ENCODE results near the gene ZNF423.
"Not testable (repeated sequence)": the region's sequence is repeated elsewhere in the genome, so short reads cannot be mapped to it uniquely, and the experiment has no call there.

Gene ZNF423

DNA sequence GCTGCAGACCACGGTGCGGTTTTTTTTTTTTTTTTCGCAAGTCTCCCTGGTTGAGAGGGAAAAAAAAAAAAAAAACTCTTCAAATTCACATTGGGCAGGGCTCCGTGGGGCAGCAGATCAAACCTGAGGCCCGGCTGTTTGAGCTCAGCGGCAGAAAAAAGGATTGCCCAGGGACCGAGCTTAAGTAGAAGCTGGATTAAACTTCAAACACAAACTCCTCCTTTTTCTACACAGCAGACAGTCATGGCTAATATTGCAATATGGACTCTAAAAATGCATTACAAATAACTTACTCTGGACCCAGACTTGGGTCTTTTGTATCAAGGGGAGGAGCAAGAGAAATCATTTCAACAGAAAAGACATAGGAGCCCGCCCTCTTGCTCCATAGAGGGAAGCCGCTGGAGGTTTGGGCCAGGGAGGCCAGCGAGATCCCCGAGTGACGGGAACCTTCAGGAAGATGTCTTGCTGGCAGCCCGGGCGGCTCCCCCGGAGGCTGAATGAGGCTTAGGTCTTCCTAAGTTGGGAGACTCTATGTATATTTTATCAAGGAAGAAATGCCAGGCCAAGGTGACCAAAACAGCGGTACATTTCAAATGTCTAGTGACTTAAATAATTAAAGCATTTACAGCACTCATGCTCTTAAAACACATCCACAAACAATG, 167.7 kb downstream of the ZNF423 start:
- DNase-seq, result no peak

DNA sequence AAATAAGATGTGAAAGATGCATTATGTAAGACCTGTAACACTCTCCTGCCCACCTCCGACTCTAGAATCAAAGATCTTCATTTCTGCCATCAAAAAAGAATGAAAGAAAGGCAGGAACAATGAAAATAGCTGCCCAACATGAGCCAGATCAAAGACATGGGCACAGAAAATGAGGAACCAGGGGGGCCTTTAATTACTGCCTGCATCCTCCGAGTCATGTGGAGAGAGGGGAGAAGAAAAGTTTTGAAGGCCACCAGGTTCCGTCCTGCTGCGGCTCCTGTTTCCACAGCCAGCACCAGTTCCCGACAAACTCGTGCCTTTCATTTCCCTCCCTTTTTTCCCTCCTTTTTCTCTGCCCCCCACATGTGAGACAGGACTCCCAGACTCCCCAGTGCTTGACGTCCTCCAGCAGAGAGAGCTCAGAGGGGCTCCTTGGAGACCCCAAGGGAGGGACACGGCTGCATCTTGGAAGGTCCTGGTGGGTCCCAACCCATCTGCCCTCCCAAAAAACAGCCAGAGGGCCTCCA, 168.4 kb downstream of the ZNF423 start:
- no peak for DNase-seq

DNA sequence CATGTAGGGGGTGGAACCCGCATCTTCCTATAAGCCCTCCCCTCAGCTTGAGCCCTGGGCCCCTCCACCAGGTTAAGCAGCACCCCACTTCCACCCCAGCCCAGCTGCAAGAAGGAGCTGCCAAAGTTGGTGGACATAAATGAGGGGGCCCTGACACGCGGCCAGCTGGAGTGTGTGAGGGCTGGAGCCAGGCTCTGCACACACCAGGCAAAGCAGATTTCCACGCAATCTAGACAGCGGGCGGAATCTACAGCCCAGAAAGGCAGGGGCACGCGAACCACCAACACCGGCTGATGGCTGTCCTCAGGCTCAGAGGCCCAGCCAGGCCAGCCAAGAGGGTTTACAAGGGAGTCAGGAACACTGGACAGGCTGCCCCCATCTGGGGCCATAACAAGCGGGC, 171.2 kb downstream of the ZNF423 start:
- no peak for DNase-seq

DNA sequence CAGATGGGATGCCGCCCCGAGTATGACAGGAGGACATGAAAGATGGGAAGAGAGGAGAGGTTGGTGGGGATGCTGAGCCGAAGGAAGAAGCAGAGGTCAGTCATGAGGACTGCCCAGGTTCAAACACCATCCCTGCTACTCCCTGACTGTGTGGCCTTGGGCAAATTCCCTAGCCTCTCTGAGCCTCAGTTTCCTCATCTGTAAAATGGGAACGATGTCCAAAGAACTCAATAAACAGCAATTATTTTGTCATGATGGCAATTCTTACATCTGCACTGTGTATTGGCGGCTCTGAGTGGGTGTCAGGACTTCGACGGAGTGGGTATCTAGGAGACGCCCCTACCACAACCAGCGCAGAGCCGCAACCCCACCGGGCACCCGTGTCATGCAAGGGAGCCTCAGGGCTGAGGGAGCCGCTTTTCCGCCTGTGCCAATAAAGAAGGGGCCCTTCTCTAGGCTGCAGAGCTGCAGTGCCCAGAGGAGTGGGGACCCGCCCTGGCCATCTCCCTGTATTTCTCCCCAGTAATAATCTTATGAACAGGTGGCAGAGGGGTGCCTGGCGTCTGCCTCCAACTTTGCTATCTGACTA, 173.2 kb downstream of the ZNF423 start:
- DNase-seq, result no peak

DNA sequence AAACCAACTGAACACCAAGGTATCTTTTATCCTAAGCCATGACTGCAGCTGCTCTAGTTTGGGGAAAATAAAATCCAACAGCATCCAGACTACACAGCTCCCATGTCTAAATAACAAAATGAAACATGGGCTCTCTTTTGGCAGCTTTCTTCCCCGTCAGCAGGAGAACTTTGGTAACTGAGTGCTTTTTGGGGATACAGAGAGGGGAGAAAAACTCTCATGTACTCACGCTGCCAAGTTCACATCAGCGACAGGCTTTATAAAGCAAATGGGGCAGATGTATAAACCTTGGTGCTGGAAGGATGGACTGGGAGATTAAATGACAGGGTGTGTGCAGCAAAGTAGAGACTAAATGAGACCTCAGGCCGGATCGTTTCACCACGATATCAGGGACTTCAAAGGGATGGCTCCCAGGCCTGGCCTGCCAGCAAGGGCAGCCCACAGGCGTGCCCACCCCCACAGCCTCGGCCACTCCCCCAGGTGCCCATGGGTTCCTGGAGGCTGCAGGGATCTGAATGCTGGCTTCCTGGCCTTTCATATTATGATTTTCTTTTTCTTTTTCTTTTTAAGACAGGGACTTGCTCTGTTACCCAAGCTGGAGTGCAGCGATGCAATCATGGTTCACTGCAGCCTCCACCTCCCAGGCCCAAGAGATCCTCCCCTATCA, 174.6 kb downstream of the ZNF423 start:
- DNase-seq, result no peak

DNA sequence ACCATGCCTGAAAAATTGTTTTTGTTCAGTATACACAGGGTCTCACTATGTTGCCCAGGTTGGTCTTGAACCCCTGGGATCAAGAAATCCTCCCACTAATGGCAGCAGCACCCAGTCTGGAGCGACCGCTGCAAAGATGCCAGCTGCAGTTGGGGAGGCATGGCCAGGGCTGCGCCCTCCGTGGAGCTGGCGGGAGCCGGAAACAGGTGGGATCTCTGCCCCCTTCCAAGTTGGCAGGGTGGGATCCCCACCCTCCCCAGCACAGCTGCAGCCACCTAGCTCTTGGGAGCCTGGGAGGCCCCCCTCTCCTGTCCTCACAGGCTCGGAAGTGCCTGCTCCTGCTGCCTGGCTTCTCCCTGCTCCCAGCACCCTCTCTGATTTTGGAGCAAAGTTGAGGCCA, 176.8 kb downstream of the ZNF423 start:
- no peak for DNase-seq

DNA sequence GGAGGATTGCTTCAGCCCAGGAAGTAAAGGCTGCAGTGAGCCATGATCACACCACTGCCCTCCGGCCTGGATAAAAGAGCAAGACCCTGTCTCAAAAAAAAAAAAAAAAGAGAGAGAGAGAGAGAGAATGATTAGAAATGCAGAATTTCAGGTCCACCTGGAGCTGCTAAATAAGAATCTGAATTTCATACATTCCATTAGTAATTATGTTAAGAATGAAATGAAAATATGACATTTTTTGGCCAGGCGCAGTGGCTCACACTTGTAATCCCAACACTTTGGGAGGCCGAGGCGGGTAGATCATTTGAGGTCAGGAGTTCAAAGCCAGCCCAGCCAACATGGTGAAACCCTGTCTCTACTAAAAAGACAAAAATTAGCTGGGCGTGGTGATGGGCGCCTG, 178.3 kb downstream of the ZNF423 start:
- DNase-seq, result not testable (repeated sequence)

DNA sequence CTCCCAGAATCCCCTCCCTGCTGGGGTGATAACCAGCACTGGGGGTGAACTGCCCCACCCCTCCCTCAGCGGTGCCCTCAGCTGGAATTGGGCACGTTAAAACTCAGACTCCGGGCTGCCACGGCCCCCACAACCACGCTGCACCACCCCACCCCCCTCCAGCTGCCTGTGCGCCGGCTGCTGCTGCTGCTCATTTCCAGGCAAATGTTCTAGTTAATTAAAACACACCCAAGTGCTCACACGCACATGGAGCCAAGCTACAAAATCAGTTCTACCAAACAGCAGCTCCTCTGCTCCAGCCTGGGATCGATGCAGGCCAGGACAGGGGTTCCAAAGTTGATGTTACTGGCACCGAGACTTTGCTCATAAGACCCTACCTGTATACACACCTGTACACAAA, 180.5 kb downstream of the ZNF423 start:
- no peak for DNase-seq

DNA sequence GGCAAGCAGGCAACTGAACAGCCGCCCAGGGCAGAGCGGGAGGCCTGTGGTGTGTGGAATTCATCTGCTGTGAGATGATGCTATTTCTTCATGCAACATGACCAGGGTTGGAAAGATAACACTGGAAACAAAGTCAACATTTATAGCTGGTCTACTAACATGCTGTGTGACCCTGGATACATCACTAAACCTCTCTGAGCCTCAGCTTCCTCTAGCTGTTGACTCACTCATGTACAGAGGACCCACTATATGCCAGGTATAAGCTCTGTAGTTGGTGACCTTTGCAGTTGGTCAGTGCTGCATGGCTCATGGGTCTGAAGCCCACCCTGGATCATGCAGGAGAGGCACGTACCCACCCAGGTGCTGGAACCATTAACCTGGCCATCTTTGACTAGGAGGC, 180.9 kb downstream of the ZNF423 start:
- DNase-seq, result no peak

DNA sequence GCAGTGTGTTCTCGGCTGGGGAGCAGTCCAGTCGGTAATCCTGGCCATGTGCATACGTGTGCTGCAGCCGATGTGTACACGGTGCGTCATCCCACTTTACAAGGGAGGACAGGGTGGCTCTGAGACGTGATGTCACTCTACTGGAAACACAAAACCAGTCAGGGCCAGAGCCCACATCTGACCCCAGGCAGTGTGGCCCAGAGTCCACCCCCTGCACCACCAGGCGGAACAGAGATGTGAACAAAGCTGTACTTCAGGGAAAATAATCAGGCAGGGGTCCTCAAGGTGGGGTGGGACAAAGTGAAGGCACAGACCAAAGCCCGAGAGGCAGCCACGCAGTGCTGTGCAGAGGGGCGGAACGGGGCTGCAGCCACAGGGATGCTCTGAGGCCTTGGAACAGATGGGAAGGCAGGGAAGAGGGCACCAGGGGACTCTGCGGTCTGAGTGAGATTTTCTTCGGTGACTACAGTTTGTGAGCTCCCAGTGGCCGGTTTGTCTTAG, 181.5 kb downstream of the ZNF423 start:
- no peak for DNase-seq

DNA sequence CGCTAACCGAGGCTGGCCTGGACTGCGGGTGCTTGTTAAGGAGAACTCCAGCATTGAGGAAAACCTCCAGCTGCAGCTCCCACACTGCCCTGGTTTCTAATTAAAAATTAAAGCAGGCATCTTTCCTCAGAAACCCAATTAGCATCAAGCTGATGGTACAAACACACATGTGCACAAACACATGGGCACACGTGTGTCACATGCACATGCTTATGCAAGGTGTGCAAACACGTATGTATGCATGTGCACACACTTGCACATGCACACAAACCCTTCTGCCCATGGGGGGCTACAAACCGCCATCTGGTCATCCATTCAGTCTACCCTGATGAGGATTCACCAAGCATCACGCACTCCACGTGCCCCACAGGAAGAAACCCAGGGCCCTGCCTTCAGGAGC, 182.5 kb downstream of the ZNF423 start:
- DNase-seq, result no peak

DNA sequence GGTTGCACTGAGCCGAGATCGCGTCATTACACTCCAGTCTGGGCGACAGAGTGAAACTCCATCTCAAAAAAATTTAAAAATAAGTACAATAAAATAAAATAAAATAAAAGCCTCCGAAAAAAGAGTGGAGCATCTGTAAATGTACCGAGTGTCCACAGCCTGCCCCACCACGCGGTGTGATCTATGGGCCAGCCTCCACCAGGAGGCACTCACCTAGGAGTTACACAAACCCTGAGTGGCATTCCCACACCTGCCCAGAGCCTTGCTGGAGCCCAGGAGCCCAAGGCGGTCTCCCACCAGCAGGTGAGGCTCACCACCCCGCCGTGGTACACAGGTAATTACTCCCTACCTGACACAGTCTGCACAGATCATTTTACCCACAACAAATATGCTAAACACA, 183.2 kb downstream of the ZNF423 start:
- DNase-seq, result no peak

DNA sequence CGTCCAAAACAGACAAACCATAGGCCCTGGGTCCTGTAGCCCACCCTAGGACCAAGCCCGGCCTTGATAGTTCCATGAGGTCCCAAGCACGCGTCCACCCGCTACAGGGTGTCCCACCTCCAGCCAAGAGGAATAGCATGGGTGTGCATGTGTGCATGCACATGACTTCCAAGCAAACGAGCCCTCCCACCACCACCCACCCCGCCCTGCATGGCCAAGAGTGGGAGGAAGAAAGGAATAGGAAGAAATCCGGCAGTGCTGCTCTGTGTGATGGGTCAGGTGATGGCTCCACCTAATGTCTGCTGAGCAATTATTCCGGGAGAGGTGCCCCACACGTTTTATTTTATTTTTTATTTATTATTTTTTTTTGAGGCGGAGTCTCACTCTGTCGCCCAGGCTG, 184.6 kb downstream of the ZNF423 start:
- DNase-seq, result no peak

DNA sequence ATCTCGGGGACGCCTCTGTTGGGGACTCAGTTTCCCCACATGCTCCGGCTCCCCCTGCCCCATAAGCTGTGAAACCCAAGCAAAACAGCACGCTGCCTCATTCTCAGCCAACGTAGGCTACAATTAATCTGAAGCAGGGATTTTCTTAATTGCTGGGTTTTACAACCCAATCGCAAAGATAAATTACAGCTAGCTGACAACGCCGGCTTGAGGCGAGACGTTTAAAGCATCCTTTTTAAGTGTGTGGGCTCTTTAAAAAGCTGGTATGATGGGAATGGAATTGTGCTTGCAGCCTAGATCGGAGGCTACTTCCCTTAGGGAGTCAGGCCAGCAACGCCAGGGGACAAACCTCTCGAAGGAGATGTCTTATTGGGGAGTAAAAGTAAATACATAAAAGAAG, 185.3 kb downstream of the ZNF423 start:
- no peak for DNase-seq

DNA sequence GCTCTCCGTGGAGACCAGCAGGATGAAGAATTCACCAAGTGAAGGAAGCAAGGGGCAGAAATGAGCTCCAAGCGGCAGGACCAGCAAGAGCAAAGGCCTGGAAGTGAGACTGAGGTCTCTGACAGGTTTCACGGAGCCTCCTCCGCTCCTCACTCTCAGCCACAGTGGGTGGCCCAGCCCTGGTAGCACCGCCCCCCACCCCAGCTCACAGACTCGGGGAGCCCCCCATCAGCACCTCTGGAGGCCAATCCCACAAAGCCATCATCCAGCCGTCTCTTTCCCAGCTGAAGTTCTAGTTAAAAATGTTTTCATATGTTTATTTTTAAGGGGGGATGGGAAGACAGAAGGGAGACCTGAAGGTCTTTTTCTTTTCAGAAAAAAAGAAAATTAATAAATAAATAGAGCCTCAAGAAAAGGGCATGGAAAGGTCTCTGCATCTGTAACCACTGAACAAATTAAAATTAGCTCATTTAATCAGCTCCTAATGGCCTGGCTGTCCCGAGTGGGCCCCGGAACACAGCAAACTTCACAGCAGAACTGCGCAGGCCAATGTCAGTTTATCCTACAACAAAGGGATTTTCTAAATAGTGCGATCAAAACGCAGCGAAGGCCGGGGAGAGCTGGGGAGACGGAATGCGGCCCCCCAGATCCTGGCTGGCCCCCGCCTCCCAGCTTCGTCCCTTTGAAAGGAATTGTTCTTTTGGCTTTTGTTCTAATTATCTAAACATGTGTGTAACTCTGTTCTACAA, 190.3 kb downstream of the ZNF423 start:
- DNase-seq, result no peak

DNA sequence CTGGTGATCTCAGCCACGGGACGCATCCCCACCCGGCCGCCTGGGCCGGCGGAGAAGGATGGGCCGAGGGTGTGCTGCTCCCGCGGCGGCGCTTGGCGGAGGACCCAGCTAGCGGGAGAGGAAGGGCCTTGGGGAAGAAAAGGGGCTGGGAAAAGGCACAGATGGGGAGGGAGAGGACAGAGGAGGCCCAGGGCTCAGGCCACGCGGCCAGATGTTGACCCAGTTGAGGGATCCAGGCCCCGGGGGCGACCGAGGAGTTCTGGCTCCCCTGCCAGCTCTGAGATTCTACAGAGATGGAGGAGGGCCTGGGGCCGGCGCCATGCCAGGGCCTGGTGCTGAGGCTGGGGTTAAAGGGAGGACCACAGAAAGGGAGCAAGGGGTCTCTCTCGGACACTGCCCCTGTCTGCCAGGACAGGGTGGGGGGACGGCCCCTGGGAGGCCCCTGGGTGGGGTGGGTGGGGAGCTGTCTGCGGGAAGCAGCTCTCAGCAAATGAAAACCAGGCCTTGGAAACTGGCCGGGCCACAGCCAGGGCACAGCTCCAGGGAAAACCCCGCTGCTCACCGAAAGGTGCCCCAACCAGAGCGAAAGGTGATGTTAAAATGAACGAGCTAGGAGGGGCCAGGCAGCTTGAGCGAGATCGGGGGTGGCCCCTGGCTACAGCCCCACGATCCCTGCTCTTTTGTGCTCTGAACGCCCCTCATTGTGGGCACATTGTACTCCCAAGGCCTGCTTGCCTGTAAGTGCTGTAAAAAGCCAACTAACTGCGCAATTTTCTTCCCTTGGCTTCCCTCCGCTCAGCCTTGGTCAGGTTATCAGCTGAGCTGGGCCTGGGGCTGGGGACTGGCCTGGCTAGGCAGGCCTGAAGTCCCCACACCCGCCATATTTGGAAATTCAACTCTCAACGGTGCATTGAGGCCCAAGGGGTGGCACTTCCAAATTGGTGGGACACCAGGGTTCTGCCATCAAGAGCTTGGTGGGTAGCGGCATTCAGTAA, 191.4 kb downstream of the ZNF423 start:
- DNase-seq, result no peak

DNA sequence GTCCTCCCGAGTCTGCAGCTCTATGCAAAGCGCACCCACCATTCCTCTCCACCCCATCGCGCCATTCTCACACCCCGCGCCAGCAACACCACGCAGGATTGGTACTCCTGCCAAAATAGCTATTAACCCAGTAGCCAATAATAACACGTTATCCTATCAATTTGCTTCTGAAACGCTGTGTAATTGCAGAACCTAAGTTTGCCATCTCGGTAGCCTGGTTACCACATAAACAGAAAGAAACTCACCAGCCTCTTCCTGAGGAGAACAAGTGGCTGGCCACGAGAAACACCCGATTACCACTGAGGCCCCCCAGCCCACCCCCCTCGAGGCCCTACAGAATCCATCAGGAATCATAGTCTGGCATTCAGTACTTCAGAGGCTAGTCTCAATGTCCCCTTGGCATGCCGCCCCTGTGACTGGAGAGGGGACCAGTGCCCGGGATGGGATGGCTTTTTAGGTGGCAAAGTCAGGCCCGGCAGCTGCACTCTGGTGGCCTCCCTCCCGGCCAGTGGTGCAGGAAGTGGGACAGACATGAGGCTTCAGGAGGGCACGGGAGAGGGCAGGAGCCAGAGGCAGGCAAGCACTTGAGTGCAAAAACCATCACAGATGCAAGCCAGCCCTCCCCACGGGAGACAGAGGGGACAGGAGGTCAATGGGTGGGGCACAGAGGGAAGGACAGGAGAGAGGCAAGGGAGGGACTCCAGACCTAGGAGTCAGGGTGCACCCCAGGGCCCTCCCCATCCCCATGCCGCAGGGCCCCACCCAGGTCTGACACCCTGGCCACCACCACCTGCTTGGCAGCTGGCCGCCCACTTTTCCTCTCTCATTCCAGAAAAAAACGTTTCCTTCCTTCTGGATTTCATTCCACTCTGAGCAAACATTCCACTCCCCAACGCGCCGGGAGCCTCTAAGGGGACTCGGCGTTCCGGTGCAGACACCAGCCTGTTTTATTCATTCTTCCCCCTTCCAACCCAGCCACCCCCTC, 192.5 kb downstream of the ZNF423 start:
- no peak for DNase-seq

DNA sequence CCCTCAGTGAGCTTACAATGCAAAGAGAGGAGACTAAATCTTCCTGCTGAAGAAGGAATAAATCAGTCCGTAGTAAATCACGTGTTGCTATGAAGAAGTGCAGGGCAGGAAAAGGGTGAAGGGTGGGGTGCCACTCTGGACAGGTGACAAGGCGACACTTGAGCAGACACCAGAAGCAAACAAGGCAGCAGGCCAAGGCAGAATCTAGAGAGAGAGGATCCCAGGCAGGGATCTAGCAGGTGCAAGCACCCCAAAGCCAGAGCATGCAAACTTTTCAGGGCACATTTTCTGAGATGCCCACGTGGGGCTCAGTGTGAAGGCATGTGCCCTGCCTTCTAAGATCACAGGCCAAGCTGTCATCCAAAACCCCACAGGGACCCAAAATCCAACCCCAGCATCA, 193.3 kb downstream of the ZNF423 start:
- no peak for DNase-seq

DNA sequence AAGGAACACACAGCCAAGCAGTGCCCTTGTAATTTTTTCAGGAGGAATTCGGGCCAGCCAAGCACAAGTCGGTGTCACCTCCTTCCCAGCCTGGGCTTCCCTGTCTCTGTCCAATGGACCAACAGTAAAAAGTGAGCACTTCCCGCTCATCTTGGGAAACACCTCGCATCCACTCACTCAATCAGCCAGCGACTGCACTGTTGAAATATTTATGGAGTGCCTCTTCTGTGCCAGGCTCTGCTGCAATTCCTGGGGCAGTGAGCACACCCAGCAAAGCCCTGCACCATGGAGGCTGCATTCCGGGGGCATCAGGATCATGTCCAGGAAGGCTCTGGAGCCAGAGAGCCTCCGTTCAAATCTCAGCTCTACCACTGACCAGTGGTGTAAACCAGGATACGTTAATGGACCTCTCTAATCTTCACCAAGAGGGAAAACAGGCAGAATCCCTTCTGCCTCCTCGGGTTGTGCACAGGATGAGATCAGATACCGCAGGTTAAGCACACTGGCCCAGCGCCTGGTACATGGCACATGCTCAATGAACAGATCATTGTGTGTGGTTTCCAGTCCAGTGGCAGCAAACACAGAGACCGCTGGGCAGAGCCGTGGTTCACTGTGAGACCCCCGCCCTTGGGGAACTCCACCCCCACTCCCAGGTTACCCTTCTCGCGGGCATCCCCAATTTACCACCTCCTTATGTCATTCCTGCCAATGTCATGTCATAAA, 194.3 kb downstream of the ZNF423 start:
- DNase-seq, result no peak

DNA sequence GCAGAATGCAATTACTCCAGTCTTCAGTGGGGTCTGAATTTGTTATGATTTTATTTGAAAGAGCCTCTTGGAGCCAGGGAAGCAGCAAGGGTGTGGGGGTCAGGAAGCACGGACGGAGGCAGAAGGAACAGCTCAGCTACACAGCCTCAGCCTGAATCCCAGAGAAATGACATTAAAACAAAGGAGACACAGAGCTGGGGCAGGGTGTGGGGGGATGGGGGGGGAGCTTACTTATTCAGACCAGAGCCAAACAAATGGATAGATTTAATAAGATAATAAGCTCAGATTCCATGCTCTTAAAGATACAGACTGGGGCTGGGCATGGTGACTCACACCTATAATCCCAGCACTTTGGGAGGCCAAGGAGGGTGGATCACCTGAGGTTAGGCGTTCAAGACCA, 195.3 kb downstream of the ZNF423 start:
- no peak for DNase-seq

Data from T-helper 1 cell (primary cell).